GM19372 (cell line): ENCODE data around the gene PRR22.
"Not testable (repeated sequence)": the region's sequence is repeated elsewhere in the genome, so short reads cannot be mapped to it uniquely, and the experiment has no call there.

Source experiments
- ATAC-seq: cut with Tn5 transposase; IDR thresholded peaks from one replicate; pipeline ENCODE4 v1.9.1; 2021; ENCODE audit warnings: mild to moderate bottlenecking, low read depth, moderate library complexity; ENCODE audit not compliant: unreplicated experiment

The PRR22 gene

GRCh38 chr19:5793188-5793587 is 8.6 kb upstream of the PRR22 start:
- no peak for ATAC-seq

GRCh38 chr19:5792224-5792623 is 7.7 kb upstream of the PRR22 start:
- ATAC-seq: no peak

GRCh38 chr19:5790559-5791520 is 6.3 kb upstream of the PRR22 start, which contains the start of gene DUS3L:
TSS of gene DUS3L (minus strand) at chr19:5791163. CDS start at chr19:5791141, 22 bp downstream.
- ATAC-seq: peak; percentile 82

GRCh38 chr19:5789886-5790558 is 5.5 kb upstream of the PRR22 start:
- no peak for ATAC-seq

GRCh38 chr19:5789351-5789761 is 4.8 kb upstream of the PRR22 start:
- no peak for ATAC-seq

GRCh38 chr19:5788422-5788821 is 3.9 kb upstream of the PRR22 start:
- no peak for ATAC-seq

GRCh38 chr19:5787409-5788182 is 3.0 kb upstream of the PRR22 start:
- no peak for ATAC-seq

- no peak for ATAC-seq
Measured at GRCh38 chr19:5786593-5787408, 2.3 kb upstream of the PRR22 start.

- no peak for ATAC-seq
Measured at GRCh38 chr19:5785423-5785822, 877 bp upstream of the PRR22 start.

GRCh38 chr19:5782945-5783919 is 1.3 kb downstream of the PRR22 start:
- no peak for ATAC-seq

GRCh38 chr19:5782322-5782721 is 2.2 kb downstream of the PRR22 start:
- ATAC-seq: no peak

- not testable (repeated sequence) for ATAC-seq
Measured at GRCh38 chr19:5780916-5781315, 3.6 kb downstream of the PRR22 start.

GRCh38 chr19:5778402-5778801 is 6.1 kb downstream of the PRR22 start:
- ATAC-seq: no peak

- ATAC-seq: no peak
Measured at GRCh38 chr19:5775668-5776309, 8.8 kb downstream of the PRR22 start.

- no peak for ATAC-seq
Measured at GRCh38 chr19:5774921-5775320, 9.6 kb downstream of the PRR22 start.

GRCh38 chr19:5773276-5773675 is 11.3 kb downstream of the PRR22 start:
- no peak for ATAC-seq

- no peak for ATAC-seq
Measured at GRCh38 chr19:5772416-5772815, 12.1 kb downstream of the PRR22 start.

- ATAC-seq: no peak
Measured at GRCh38 chr19:5767949-5768348, 16.6 kb downstream of the PRR22 start.
